ENCODE data around the gene MT3.

MT3 gene

DNA sequence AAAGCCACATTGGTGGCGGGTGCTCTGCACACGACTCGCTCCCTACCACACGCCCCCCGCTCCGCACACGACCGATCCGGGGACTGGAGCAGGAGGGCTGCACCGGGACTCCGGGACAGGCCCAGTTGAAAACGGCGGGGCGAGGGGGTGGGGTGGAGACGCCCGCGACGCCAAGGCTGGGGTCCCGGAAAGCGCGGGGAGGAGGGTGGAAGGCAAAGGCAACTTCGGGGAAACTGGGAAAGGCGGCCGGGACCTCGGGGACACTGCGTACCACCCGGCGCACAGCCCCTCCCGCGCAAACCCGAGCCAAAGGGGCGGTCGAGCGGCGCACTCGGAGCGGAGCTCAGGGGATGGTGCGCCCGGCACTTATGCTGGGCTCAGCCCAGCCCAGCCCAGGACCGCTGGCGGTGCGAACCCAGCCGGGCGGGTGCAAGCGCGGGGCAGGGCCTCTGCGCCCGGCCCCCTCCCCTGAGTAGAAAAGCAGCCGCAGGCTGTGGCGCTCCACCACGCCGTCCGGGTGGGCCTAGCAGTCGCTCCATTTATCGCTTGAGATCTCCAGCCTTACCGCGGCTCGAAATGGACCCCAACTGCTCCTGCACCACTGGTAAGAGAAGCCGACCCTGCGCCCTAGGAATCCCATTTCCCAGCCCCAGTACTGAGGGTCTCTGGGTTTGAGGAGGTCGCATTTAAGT, 43.0 kb downstream of the MT3 start, which contains the start of gene MT1M:
Gene MT1M, plus strand, starts transcription at position 504 of the 692 bp plus-strand sequence. Its CDS starts 73 bp downstream, at position 577.
- no peak for FAIRE-seq

DNA sequence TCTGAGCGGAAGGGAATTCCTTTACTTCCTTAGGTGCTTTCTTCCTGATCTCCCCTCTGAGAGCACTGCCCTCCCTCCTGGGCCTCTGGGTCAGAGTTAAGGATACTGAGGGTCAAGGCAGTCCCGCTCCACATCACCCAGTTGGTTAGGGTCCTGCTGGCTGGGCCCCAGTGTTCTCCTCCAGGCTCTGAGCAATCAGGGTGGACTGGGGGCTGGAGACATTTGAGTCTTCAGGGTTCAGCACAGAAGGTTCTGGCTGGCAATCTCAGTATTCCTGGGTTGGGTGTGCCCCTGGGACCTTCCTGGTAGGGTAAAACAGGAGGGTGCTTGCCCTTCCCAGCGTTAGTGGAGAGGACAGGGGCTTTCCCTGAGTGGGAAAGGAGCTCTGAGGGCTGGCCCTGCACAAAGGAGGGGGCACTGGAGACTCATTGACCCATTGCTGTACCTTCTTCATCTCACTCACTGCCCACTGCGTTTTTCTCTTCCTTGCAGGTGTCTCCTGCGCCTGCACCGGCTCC, 43.6 kb downstream of the MT3 start:
- no peak for FAIRE-seq

DNA sequence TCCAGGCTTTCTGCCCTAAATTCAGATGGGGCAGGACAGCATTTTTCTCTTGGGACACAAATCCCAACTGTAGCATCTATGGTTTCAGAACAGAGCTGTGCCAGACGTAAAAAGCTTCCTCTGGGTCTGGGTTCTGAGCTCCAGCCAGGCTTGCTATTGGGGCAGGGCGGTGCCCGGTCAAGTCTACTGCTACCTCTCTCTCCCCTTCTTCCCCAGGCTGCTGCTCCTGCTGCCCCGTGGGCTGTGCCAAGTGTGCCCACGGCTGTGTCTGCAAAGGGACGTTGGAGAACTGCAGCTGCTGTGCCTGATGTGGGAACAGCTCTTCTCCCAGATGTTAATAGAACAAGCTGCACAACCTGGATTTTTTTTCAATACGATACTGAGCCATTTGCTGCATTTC, 44.2 kb downstream of the MT3 start:
- no peak for FAIRE-seq

DNA sequence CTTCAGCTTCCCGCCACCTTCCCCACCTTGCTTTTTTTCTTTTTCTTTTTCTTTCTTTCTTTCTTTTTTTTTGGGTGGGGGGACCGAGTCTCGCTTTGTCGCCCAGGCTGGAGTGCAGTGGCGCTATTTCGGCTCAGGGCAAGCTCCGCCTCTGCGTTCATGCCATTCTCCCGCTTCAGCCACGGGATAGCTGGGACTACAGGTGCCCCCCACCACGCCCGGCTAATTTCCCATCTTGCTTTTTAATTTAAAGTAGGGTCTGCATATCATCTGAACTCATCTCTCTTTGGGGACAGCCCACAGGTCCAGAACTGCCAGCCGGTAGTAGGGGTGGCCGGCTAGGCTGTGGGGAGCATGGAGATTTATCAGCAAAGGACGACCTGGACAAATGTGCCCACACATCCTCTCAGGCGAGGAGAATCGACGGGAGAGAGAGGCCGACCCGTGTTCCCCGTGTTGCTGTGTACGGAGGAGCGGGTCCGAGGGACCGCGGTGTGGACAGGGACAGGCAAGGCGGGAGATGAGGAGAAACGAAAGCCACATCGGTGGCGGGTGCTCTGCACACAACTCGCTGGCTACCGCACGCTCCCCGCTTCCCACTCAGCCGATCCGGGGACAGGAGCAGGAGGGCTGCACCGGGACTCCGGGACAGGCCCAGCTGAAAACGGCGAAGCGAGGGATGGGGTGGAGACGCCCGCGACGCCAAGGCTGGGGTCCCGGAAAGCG, 45.5 kb downstream of the MT3 start:
- FAIRE-seq: no peak

DNA sequence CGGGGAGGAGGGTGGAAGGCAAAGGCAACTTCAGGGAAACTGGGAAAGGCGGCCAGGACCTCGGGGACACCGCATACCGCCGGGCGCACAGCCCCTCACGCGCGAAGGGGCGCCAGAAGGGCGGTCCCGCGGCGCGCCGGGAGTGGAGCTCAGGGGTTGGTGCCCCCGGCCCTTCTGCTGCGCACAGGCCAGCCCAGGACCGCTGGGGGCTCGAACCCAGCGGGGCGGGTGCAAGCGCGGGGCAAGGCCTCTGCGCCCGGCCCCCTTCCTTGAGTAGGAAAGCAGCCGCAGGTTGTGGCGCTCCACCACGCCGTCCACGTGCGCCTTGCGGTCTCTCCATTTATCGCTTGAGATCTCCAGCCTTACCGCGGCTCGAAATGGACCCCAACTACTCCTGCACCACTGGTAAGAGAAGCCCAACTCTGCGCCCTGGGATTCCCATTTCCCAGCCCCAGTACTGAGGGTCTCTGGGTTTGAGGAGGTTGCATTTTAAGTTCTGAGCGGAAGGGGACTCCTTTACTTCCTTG, 46.2 kb downstream of the MT3 start:
- no peak for FAIRE-seq

DNA sequence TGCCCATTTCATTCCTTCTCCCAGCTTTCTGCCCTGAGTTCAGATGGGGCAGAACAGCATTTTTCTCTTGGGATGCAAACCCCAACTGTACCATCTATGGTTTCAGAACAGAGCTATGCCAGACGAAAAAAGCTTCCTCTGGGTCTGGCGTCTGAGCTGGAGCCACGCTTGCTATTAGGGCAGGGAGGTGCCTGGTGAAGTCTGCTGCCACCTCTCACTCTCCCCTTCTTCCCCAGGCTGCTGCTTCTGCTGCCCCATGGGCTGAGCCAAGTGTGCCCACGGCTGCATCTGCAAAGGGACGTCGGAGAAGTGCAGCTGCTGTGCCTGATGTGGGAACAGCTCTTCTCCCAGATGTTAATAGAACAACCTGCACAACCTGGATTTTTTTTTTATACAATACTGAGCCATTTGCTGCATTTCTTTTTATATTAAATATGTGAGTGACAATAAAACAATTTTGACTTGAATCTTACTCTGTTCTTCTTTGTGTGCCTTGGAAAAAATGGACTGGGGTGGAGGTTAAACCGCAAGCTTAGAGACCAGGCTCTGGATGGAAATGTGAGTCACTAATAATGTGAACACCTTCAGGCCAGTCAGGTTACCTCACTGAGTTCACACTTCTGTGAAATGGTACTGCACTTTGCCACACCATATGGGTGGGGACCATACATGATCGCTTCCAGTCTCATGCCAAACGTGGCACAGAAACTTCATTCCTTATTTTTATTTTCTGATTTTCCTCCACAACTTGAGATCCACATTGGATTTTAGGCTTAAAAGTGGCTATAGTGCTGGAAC, 47.5 kb downstream of the MT3 start:
- FAIRE-seq: no peak

DNA sequence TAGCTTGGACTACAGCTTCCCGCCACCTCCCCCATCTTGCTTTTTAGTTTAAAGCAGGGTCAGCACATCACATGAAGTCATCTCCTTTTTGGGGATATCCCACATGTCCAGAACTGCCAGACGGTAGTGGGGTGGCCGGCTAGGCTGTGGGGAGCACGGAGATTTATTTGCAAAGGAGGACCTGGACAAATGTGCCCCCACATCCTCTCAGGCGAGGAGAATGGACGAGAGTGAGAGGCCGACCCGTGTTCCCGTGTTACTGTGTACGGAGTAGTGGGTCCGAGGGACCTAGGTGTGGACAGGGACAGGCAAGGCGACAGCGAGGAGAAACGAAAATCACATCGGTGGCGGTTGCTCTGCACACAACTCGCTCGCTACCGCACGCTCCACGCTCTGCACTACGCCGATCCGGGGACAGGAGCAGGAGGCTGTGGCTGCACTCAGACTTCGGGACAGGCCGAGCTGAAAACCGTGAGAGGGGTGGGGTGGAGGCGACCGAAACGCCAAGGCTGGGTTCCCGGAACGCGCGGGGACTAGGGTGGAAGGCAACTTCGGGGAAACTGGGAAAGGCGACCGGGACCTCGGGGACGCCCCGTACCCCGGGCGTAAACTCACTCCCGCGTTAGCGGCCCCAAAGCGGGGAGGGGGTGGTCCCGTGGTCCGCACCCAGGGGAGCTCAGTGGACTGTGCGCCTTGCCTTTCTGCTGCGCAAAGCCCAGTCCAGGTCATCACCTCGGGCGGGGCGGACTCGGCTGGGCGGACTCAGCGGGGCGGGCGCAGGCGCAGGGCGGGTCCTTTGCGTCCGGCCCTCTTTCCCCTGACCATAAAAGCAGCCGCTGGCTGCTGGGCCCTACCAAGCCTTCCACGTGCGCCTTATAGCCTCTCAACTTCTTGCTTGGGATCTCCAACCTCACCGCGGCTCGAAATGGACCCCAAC, 48.8 kb downstream of the MT3 start, which contains the start of gene MT1A:
Gene MT1A, plus strand, starts transcription at position 853 of the 937 bp plus-strand sequence. Its CDS starts 73 bp downstream, at position 926.
- FAIRE-seq: no peak

DNA sequence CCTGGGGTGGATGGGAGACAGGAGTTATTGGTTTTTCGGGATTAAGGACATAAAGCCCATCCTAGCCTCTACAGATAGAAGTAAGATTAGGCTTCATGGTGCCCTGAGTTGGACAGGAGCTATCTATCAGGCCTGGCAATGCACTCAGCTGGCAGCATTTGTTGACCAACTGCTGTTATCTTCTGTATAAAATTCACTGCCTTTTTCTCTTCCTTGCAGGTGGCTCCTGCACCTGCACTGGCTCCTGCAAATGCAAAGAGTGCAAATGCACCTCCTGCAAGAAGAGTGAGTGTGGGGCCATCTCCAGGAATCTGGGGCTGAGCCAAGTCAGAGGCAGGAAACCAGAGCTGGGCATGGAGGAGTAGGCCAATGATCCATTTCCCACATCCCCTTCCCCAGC, 49.7 kb downstream of the MT3 start:
- FAIRE-seq: no peak

DNA sequence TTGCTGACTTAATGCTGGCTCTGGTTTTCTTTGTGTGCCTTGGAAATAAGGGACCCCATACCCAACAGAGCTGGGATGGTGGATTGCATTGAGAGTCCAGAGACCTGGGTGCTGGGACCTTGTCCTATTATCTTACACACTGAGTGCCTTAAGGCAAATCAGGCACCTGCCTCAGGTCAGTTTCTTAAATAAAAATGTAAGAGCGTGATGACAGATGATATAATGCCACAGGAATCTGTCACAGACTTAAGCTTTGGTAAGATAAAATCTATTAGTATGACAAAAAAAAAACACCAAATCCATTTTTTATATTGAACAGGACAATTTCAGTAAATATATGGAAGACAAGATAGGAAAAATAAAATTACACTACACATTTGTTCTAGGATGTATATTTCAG, 50.7 kb downstream of the MT3 start:
- FAIRE-seq: no peak

All from TTC549 (cell line).